HepG2 (cell line): ENCODE measurements around the gene UBR4. TPM values are rescaled to one million over a fixed set of nuclear protein-coding genes. Genes with fewer than 3 reads are reported as not detected.

Source experiments
- FOSL2 ChIP-seq: sonication (generic); formaldehyde crosslinking; IDR thresholded peaks from 2 replicates; pipeline ENCODE4 v1.4.0; 2020; ENCODE audit warnings: missing genetic modification reagents
- MED13 ChIP-seq: sonication (generic); formaldehyde crosslinking; IDR thresholded peaks from 2 replicates; pipeline ENCODE4 v1.5.0; 2020; ENCODE audit warnings: missing genetic modification reagents
- NFATC3 ChIP-seq: sonication (generic); formaldehyde crosslinking; IDR thresholded peaks from 2 replicates; pipeline ENCODE4 v1.5.1; 2020; ENCODE audit warnings: mild to moderate bottlenecking, missing genetic modification reagents
- NFYC ChIP-seq: IDR thresholded peaks from 2 replicates; pipeline ENCODE4 v1.6.1; 2016; ENCODE audit warnings: missing genetic modification reagents, missing compliant biosample characterization
- PTBP1 ChIP-seq: fragments of 200-400 bp; formaldehyde crosslinking; IDR thresholded peaks from 2 replicates; pipeline ENCODE4 v1.6.1; 2018; ENCODE audit warnings: low read length, low read depth; ENCODE audit not compliant: poor library complexity, severe bottlenecking
- RFX3 ChIP-seq: IDR thresholded peaks from 2 replicates; pipeline ENCODE4 v1.6.1; 2016; ENCODE audit warnings: missing biosample characterization, missing genetic modification reagents
- RFX5 ChIP-seq: IDR thresholded peaks from 2 replicates; pipeline ENCODE4 v1.6.1; 2011; ENCODE audit warnings: low read depth, low read length, improper control_type of control experiment
- SATB2 ChIP-seq: sonication (generic); formaldehyde crosslinking; IDR thresholded peaks from 2 replicates; pipeline ENCODE4 v1.5.0; 2020; ENCODE audit warnings: missing genetic modification reagents
- SMC3 ChIP-seq: IDR thresholded peaks from 2 replicates; pipeline ENCODE4 v1.6.1; 2011; ENCODE audit warnings: low read length, improper control_type of control experiment
- SNAI1 ChIP-seq: sonication (generic); formaldehyde crosslinking; IDR thresholded peaks from 2 replicates; pipeline ENCODE4 v1.5.0; 2020; ENCODE audit warnings: mild to moderate bottlenecking, missing genetic modification reagents, borderline replicate concordance
- ZNF160 ChIP-seq: sonication (generic); formaldehyde crosslinking; IDR thresholded peaks from 2 replicates; pipeline ENCODE4 v1.8.0; 2022; ENCODE audit warnings: mild to moderate bottlenecking, inconsistent platforms, missing genetic modification reagents
- ZNF224 ChIP-seq: sonication (generic); formaldehyde crosslinking; IDR thresholded peaks from 2 replicates; pipeline ENCODE4 v1.5.0; 2020; ENCODE audit warnings: mild to moderate bottlenecking, missing genetic modification reagents
- ZNF614 ChIP-seq: IDR thresholded peaks from 2 replicates; pipeline ENCODE4 v1.6.1; 2018; ENCODE audit warnings: missing biosample characterization, missing genetic modification reagents, inconsistent platforms, borderline replicate concordance
- polyA plus RNA-seq, 8 experiments: library from polyadenylated mRNA; depleted of rRNA in 3 of 8; stranded (reverse) in 7 of 8; unstranded in 1 of 8; fragments of >200 nt; fragmentation: Illumina TruSeq in 4 of 8; extraction: Trizol in 4 of 8; gene quantifications; 2 replicates each; pipeline versions ENCODE4 v1.2.1 to v1.2.3, GENCODE V29; 2011 to 2016; ENCODE audit warnings: low read depth in 4 of 8, missing spikeins in 1 of 8, mixed read lengths in 1 of 8; ENCODE audit not compliant: insufficient read depth in 1 of 8
- total RNA-seq, 5 experiments: library from RNA; depleted of rRNA; stranded (reverse); fragments of >200 nt; fragmentation: Illumina TruSeq; extraction: Trizol; gene quantifications; 2 replicates each; pipeline ENCODE4 v1.2.3, GENCODE V29; 2016; ENCODE audit warnings: low read depth in 1 of 5
- TF ChIP-seq, protein P1 (sequence below): sonication (generic); formaldehyde crosslinking; IDR thresholded peaks from 2 replicates; pipeline ENCODE4 v1.4.0; 2020; ENCODE audit warnings: missing genetic modification reagents
- TF ChIP-seq, protein P2 (sequence below): sonication (generic); formaldehyde crosslinking; IDR thresholded peaks from 2 replicates; pipeline ENCODE4 v1.5.0; 2020; ENCODE audit warnings: mild to moderate bottlenecking, missing genetic modification reagents, borderline replicate concordance
- TF ChIP-seq, protein P3 (sequence below): sonication (generic); formaldehyde crosslinking; conservative IDR thresholded peaks from 2 replicates; pipeline ENCODE4 v1.4.0; 2020; ENCODE audit warnings: missing genetic modification reagents
- TF ChIP-seq, protein P4 (sequence below): sonication (generic); formaldehyde crosslinking; IDR thresholded peaks from 2 replicates; pipeline ENCODE4 v1.4.0; 2020; ENCODE audit warnings: missing genetic modification reagents
- TF ChIP-seq, protein P5 (sequence below): sonication (generic); formaldehyde crosslinking; IDR thresholded peaks from 2 replicates; pipeline ENCODE4 v1.4.0; 2020; ENCODE audit warnings: missing genetic modification reagents
- TF ChIP-seq, protein P6 (sequence below): sonication (generic); formaldehyde crosslinking; IDR thresholded peaks from 2 replicates; pipeline ENCODE4 v1.5.0; 2020; ENCODE audit warnings: missing genetic modification reagents
- TF ChIP-seq, protein P7 (sequence below): sonication (generic); formaldehyde crosslinking; IDR thresholded peaks from 2 replicates; pipeline ENCODE4 v1.4.0; 2020; ENCODE audit warnings: low read depth, mild to moderate bottlenecking, missing genetic modification reagents

UBR4 gene
- total and polyA plus RNA-seq, 2 of the 13 experiments (the other 11 are each of a cell fraction or from before 2014, with no cell fraction given) = 59.1 to 106 TPM

DNA sequence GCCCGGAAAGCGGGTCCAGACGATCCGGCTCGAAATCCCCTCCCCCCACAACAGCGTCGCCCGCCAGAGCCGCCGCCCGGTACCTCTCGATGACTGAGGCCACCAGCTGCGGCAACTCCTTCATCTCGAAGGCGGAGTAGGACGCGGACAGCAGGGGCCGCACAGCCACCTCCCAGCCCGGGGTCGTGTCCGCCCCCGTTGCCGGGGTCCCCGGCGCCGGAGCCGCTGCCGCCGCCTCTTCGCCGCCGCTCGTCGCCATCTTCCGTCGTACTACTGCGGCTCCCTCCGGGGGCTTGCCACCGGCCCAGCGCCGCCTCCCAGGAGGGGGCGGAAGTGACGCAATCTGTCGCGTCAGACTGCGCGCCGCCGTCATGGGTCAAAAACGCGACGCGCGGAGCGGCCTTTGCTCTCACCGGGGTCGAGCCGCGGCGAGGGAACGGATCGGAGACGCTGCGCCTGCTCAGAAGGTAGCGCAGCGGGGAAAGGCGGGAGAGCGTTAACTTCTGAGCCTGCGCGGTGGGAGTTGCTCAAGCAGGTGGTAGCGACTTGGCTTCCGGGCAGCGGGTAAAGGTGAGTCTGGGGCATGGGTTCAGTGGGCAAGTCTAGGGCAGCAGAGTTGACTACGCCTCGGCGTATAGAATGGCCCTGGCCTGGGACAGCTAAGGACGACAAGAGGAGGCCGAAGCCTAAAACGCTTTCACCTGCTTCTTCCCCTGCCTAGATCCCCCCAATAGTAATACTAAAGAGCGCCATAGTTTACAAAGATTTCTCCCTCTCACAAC lies at the start of gene UBR4 (continued):
- TF ChIP-seq, protein P1, sequence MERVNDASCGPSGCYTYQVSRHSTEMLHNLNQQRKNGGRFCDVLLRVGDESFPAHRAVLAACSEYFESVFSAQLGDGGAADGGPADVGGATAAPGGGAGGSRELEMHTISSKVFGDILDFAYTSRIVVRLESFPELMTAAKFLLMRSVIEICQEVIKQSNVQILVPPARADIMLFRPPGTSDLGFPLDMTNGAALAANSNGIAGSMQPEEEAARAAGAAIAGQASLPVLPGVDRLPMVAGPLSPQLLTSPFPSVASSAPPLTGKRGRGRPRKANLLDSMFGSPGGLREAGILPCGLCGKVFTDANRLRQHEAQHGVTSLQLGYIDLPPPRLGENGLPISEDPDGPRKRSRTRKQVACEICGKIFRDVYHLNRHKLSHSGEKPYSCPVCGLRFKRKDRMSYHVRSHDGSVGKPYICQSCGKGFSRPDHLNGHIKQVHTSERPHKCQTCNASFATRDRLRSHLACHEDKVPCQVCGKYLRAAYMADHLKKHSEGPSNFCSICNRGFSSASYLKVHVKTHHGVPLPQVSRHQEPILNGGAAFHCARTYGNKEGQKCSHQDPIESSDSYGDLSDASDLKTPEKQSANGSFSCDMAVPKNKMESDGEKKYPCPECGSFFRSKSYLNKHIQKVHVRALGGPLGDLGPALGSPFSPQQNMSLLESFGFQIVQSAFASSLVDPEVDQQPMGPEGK (CRISPR knock-in tag) = peak; percentile 94
- TF ChIP-seq PTBP1 (no peak), SNAI1 (CRISPR knock-in tag) (peak; percentile 75), ZNF614 (CRISPR knock-in tag) (peak; percentile 77; the same call in 1 of the 2 replicates), SATB2 (0 out of 2 replicates have a peak, but pooled peaks have one; percentile 68), ZNF224 (CRISPR knock-in tag) (no peak; the same call in 1 of the 2 replicates), RFX3 (no peak), ZNF160 (CRISPR knock-in tag) (peak; percentile 91), RFX5 (peak; percentile 66), NFATC3 (CRISPR knock-in tag) (0 out of 2 replicates have a peak, but pooled peaks have one; percentile 61), FOSL2 (CRISPR knock-in tag) (peak; percentile 74), NFYC (CRISPR knock-in tag) (peak; percentile 54; the same call in 1 of the 2 replicates), MED13 (CRISPR knock-in tag) (peak; percentile 82), SMC3 (no peak; the same call in 1 of the 2 replicates)
- TF ChIP-seq, protein P2, sequence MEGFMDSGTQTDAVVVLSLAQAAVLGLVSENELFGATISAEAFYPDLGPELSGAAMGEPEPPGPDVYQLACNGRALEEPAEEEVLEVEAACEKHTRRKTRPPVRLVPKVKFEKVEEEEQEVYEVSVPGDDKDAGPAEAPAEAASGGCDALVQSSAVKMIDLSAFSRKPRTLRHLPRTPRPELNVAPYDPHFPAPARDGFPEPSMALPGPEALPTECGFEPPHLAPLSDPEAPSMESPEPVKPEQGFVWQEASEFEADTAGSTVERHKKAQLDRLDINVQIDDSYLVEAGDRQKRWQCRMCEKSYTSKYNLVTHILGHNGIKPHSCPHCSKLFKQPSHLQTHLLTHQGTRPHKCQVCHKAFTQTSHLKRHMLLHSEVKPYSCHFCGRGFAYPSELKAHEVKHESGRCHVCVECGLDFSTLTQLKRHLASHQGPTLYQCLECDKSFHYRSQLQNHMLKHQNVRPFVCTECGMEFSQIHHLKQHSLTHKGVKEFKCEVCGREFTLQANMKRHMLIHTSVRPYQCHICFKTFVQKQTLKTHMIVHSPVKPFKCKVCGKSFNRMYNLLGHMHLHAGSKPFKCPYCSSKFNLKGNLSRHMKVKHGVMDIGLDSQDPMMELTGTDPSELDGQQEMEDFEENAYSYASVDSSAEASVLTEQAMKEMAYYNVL (CRISPR knock-in tag) = peak; percentile 78; the same call in 1 of the 2 replicates
- TF ChIP-seq, protein P3, sequence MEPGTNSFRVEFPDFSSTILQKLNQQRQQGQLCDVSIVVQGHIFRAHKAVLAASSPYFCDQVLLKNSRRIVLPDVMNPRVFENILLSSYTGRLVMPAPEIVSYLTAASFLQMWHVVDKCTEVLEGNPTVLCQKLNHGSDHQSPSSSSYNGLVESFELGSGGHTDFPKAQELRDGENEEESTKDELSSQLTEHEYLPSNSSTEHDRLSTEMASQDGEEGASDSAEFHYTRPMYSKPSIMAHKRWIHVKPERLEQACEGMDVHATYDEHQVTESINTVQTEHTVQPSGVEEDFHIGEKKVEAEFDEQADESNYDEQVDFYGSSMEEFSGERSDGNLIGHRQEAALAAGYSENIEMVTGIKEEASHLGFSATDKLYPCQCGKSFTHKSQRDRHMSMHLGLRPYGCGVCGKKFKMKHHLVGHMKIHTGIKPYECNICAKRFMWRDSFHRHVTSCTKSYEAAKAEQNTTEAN (CRISPR knock-in tag) = no peak; the same call in 1 of the 2 replicates
- TF ChIP-seq, protein P4, sequence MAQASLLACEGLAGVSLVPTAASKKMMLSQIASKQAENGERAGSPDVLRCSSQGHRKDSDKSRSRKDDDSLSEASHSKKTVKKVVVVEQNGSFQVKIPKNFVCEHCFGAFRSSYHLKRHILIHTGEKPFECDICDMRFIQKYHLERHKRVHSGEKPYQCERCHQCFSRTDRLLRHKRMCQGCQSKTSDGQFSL (CRISPR knock-in tag) = peak; percentile 78; the same call in 1 of the 2 replicates
- TF ChIP-seq, protein P5, sequence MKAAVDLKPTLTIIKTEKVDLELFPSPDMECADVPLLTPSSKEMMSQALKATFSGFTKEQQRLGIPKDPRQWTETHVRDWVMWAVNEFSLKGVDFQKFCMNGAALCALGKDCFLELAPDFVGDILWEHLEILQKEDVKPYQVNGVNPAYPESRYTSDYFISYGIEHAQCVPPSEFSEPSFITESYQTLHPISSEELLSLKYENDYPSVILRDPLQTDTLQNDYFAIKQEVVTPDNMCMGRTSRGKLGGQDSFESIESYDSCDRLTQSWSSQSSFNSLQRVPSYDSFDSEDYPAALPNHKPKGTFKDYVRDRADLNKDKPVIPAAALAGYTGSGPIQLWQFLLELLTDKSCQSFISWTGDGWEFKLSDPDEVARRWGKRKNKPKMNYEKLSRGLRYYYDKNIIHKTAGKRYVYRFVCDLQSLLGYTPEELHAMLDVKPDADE (CRISPR knock-in tag) = no peak
- TF ChIP-seq, protein P6, sequence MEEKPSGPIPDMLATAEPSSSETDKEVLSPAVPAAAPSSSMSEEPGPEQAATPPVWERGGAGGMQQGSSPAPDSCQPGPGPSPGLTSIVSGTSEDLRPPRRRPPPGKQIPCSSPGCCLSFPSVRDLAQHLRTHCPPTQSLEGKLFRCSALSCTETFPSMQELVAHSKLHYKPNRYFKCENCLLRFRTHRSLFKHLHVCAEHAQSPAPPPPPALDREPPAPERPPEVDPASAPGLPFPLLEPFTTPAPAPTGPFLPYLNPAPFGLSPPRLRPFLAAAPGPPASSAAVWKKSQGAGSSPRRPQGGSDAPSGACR (CRISPR knock-in tag) = 0 out of 2 replicates have a peak, but pooled peaks have one; percentile 49
- TF ChIP-seq, protein P7, sequence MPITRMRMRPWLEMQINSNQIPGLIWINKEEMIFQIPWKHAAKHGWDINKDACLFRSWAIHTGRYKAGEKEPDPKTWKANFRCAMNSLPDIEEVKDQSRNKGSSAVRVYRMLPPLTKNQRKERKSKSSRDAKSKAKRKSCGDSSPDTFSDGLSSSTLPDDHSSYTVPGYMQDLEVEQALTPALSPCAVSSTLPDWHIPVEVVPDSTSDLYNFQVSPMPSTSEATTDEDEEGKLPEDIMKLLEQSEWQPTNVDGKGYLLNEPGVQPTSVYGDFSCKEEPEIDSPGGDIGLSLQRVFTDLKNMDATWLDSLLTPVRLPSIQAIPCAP (CRISPR knock-in tag) = no peak
